Measurements from ENCODE around the gene GPR42. TPM values are rescaled to one million over a fixed set of nuclear protein-coding genes. Genes with fewer than 3 reads are reported as not detected.

The GPR42 gene
- total and polyA plus RNA-seq, 2 of the 4 experiments (the other 2 are of a cell fraction) = not detected

DNA sequence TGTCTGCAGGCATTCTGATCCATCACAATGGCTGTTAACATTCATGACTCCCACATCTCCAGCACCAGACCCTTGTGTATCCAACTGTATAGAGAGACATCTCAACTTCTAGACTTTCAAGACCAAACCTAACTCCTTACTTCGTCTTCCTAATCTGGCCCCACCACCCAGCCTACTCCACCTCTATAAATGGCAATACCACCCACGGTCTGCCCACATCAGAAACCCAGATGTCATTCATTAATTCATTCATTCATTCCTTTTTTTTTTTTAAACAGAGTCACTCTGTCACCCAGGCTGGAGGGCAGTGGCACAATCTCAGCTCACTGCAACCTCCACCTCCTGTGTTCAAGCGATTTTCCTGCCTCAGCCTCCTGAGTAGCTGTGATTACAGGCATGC is 10.4 kb downstream of the GPR42 start:
- no TSS peak for BruUV-seq (replicated peaks)
- in situ Hi-C loops (cut with MboI; ENCODE audit: low sequenced_read_pairs) = no loop called here

More for the DNA sequence above, 10.4 kb downstream of the GPR42 start:
- H2AFZ ChIP-seq (replicated peaks; ENCODE audit: low read length, poor library complexity) = no peak overlapping the region
- POLR2A ChIA-PET (ENCODE audit: unreplicated experiment) = no interaction called here
- no peak overlapping the region for H2BK5ac ChIP-seq (ENCODE audit: low read depth, low read length, poor library complexity, severe bottlenecking)
- H3K36me3 ChIP-seq (ENCODE audit: control insufficient read depth, insufficient read depth, low read length) = no peaks in the 10 kb centered on the region
- no peak overlapping the region for H4K91ac ChIP-seq (ENCODE audit: insufficient read depth, low read depth, low read length)
- TF ChIP-seq MXI1 (IDR thresholded peaks at IDR 0.05; ENCODE audit: borderline replicate concordance, low read depth, low read length) = no peak
- TF ChIP-seq FOS (IDR thresholded peaks at IDR 0.05; ENCODE audit: low read depth, low read length) = no peak
- TF ChIP-seq CEBPB (IDR thresholded peaks at IDR 0.05; ENCODE audit: low read depth, low read length) = no peak
- TF ChIP-seq, protein P1, sequence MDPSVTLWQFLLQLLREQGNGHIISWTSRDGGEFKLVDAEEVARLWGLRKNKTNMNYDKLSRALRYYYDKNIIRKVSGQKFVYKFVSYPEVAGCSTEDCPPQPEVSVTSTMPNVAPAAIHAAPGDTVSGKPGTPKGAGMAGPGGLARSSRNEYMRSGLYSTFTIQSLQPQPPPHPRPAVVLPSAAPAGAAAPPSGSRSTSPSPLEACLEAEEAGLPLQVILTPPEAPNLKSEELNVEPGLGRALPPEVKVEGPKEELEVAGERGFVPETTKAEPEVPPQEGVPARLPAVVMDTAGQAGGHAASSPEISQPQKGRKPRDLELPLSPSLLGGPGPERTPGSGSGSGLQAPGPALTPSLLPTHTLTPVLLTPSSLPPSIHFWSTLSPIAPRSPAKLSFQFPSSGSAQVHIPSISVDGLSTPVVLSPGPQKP (IDR thresholded peaks at IDR 0.05; ENCODE audit: borderline replicate concordance, low read depth, low read length) = no peak
- no peak for TF ChIP-seq RFX5 (IDR thresholded peaks at IDR 0.05; ENCODE audit: low read depth, low read length)
- no peak for TF ChIP-seq CHD1 (IDR thresholded peaks at IDR 0.05; ENCODE audit: low read depth, low read length)
- TF ChIP-seq MAFK (IDR thresholded peaks at IDR 0.05; ENCODE audit: low read depth, low read length) = no peak
- TF ChIP-seq NFE2L2 (IDR thresholded peaks at IDR 0.05; ENCODE audit: low read depth, low read length) = no peak
- TF ChIP-seq POLR2A (IDR thresholded peaks at IDR 0.05; ENCODE audit: low read depth, low read length) = no peak
- TF ChIP-seq RCOR1 (IDR thresholded peaks at IDR 0.05; ENCODE audit: insufficient replicate concordance, low read length) = no peak
- no peak for TF ChIP-seq RAD21 (IDR thresholded peaks at IDR 0.05; ENCODE audit: low read length)
- TF ChIP-seq, protein P2, sequence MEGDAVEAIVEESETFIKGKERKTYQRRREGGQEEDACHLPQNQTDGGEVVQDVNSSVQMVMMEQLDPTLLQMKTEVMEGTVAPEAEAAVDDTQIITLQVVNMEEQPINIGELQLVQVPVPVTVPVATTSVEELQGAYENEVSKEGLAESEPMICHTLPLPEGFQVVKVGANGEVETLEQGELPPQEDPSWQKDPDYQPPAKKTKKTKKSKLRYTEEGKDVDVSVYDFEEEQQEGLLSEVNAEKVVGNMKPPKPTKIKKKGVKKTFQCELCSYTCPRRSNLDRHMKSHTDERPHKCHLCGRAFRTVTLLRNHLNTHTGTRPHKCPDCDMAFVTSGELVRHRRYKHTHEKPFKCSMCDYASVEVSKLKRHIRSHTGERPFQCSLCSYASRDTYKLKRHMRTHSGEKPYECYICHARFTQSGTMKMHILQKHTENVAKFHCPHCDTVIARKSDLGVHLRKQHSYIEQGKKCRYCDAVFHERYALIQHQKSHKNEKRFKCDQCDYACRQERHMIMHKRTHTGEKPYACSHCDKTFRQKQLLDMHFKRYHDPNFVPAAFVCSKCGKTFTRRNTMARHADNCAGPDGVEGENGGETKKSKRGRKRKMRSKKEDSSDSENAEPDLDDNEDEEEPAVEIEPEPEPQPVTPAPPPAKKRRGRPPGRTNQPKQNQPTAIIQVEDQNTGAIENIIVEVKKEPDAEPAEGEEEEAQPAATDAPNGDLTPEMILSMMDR (conservative IDR thresholded peaks at IDR 0.05; ENCODE audit: low read depth, low read length) = no peak
- no peak for TF ChIP-seq SMC3 (IDR thresholded peaks at IDR 0.05; ENCODE audit: low read depth, low read length)
- TF ChIP-seq, protein P3, sequence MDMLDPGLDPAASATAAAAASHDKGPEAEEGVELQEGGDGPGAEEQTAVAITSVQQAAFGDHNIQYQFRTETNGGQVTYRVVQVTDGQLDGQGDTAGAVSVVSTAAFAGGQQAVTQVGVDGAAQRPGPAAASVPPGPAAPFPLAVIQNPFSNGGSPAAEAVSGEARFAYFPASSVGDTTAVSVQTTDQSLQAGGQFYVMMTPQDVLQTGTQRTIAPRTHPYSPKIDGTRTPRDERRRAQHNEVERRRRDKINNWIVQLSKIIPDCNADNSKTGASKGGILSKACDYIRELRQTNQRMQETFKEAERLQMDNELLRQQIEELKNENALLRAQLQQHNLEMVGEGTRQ (IDR thresholded peaks at IDR 0.05; ENCODE audit: low read depth, low read length) = no peak
- TF ChIP-seq BHLHE40 (IDR thresholded peaks at IDR 0.05; ENCODE audit: low read depth, low read length) = no peak
- TF ChIP-seq MAZ (IDR thresholded peaks at IDR 0.05; ENCODE audit: borderline replicate concordance, low read depth, low read length) = no peak
- H3K18ac ChIP-seq (ENCODE audit: low read depth, low read length) = no peak overlapping the region
- H2BK120ac ChIP-seq (ENCODE audit: low read depth, low read length) = no peak overlapping the region
- H3K14ac ChIP-seq (replicated peaks; ENCODE audit: low read depth, low read length) = no peak overlapping the region
- H2BK20ac ChIP-seq (ENCODE audit: low read depth, low read length) = no peak overlapping the region
- DNase-seq (no peak), ATAC-seq (ENCODE audit: low read depth) (no peak)
- no peaks in the 10 kb centered on the region for H3K4me1 ChIP-seq (ENCODE audit: control insufficient read depth, insufficient read depth, low read length)
- H4K5ac ChIP-seq (ENCODE audit: low read depth, low read length) = no peak overlapping the region
- H3K9me1 ChIP-seq (ENCODE audit: insufficient read depth, low read length) = no peaks in the 10 kb centered on the region
- H3K23ac ChIP-seq (ENCODE audit: low read depth, low read length) = no peak overlapping the region
- H4K8ac ChIP-seq (ENCODE audit: low read depth in 2 of 2, low read length in 2 of 2) = no peak overlapping the region
- intact Hi-C loops (cut with micrococcal nuclease) (no loop called here), dilution Hi-C loops (cut with HindIII; ENCODE audit: low sequenced_read_pairs, unreplicated experiment) (no loop called here)
- H3K79me1 ChIP-seq (ENCODE audit: low read depth in 1 of 2, low read length in 2 of 2) = no peaks in the 10 kb centered on the region
- H2BK15ac ChIP-seq (ENCODE audit: low read depth, low read length) = no peak overlapping the region
- H4K20me1 ChIP-seq (ENCODE audit: insufficient read depth, low read length) = no peaks in the 10 kb centered on the region
- H2AK9ac ChIP-seq (replicated peaks; ENCODE audit: low read depth, low read length, poor library complexity) = no peak overlapping the region
- CTCF ChIA-PET = no interaction called here
- H3K4me3 ChIP-seq (ENCODE audit: insufficient read depth, low read depth, low read length) = no peak overlapping the region
- no peak overlapping the region for H3K27ac ChIP-seq (ENCODE audit: insufficient read depth, low read length)
- H3K56ac ChIP-seq (ENCODE audit: extremely low read depth, insufficient read depth, low read length) = no peak overlapping the region
- H3K4me2 ChIP-seq (ENCODE audit: low read depth, low read length) = no peak overlapping the region
- H3K4ac ChIP-seq (ENCODE audit: low read depth, low read length) = no peak overlapping the region
- no CpG with 5 or more reads among the region's 3 CpGs for WGBS, 2 experiments (ENCODE audit: extremely low coverage in 2 of 2, insufficient read length in 1 of 2)
- peaks cover 4% of the 10 kb centered on the region for H3K27me3 ChIP-seq (ENCODE audit: control insufficient read depth, insufficient read depth, low read length)
- H3K9ac ChIP-seq (ENCODE audit: low read depth, low read length) = no peak overlapping the region
- peaks cover 3% of the 10 kb centered on the region for H3K9me3 ChIP-seq (ENCODE audit: control insufficient read depth, insufficient read depth, low read length)
- H2AK5ac ChIP-seq (ENCODE audit: low read depth, low read length) = no peak overlapping the region
